ENCODE results near the gene DENND1A.

- TF ChIP-seq, protein P1, sequence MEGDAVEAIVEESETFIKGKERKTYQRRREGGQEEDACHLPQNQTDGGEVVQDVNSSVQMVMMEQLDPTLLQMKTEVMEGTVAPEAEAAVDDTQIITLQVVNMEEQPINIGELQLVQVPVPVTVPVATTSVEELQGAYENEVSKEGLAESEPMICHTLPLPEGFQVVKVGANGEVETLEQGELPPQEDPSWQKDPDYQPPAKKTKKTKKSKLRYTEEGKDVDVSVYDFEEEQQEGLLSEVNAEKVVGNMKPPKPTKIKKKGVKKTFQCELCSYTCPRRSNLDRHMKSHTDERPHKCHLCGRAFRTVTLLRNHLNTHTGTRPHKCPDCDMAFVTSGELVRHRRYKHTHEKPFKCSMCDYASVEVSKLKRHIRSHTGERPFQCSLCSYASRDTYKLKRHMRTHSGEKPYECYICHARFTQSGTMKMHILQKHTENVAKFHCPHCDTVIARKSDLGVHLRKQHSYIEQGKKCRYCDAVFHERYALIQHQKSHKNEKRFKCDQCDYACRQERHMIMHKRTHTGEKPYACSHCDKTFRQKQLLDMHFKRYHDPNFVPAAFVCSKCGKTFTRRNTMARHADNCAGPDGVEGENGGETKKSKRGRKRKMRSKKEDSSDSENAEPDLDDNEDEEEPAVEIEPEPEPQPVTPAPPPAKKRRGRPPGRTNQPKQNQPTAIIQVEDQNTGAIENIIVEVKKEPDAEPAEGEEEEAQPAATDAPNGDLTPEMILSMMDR (conservative IDR thresholded peaks at IDR 0.05; ENCODE audit: low read length): no peak
- TF ChIP-seq EZH2phosphoT487 (IDR thresholded peaks at IDR 0.05; ENCODE audit: borderline replicate concordance): no peak
These were observed 81.4 kb downstream of the DENND1A start for GRCh38 chr9:123848447-123849085.
